GM12864 (cell line): ENCODE results near the gene CABS1.

Source experiments
- DNase-seq: peaks from one replicate; pipeline ENCODE4 v3.0.0-alpha.2; 2011; ENCODE audit warnings: low read depth
- H3K4me3 ChIP-seq: 2 replicates; pipeline ENCODE4 v1.5.1; 2011; ENCODE audit warnings: mild to moderate bottlenecking, low read depth, low read length, control low read depth
- CTCF ChIP-seq: IDR thresholded peaks from 2 replicates; pipeline ENCODE4 v1.5.1; 2011; ENCODE audit warnings: low read depth, mild to moderate bottlenecking, moderate library complexity, low read length, control low read depth, inconsistent platforms; ENCODE audit errors: missing control alignments

Gene CABS1

GRCh38 chr4:70334681-70335080, at the start of gene CABS1:
Gene CABS1, plus strand, starts transcription at chr4:70334981. Its CDS starts 59 bp downstream, at chr4:70335040.
- no peak within 1 kb of the TSS for H3K4me3 ChIP-seq
- no peak for TF ChIP-seq CTCF
- no peak for DNase-seq

DNA sequence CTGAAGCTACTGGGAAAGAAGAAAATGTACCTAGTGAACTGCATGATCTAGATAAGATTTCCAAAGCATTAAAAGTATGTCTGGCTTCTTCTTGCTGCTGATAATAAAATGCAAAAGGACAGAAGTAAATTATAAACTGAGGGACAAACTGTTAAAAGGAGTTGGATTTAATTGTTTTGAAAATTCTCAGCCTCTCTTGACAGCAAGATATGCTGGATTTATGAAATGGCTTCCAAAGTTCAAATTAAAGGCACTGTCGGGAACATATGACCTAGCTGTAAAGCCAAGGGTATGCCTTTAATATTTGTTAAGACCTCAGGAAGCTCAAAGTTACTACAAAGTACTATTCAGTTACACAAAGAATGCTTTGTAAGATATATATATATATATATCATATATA, 46.1 kb upstream of the CABS1 start:
- TF ChIP-seq CTCF = no peak
- no peak for DNase-seq
- no peak overlapping the region for H3K4me3 ChIP-seq

- H3K4me3 ChIP-seq = no peak overlapping the region
- no peak for DNase-seq
- no peak for TF ChIP-seq CTCF
Measured at GRCh38 chr4:70291341-70291740, 43.4 kb upstream of the CABS1 start.

GRCh38 chr4:70297576-70297975, 37.2 kb upstream of the CABS1 start:
- DNase-seq = no peak
- no peak overlapping the region for H3K4me3 ChIP-seq
- no peak for TF ChIP-seq CTCF

DNA sequence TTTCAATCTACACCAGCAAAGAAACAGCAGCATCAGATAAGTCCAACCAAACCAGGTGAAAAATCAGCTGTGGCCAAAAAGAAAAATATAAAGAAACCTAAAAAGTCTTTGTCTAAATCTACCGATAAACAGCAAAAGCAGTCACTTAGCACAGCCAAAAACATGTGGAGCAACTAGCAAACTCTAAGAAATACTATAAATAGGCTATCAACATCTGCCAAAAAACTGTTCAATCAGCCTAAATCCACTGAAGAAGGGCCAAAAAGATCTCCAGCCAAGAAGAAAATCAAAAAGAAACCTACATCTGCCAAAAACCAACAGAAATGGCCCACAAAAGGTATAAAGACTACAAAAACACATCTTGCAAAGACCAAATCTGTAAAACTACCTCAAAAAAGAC, 36.7 kb upstream of the CABS1 start:
- TF ChIP-seq CTCF = no peak
- DNase-seq = no peak

GRCh38 chr4:70299643-70300042, 35.1 kb upstream of the CABS1 start:
- no peak for TF ChIP-seq CTCF
- DNase-seq = no peak
- H3K4me3 ChIP-seq = no peak overlapping the region

More for the DNA sequence above, 36.7 kb upstream of the CABS1 start:
- H3K4me3 ChIP-seq = no peak overlapping the region

- TF ChIP-seq CTCF = no peak
- no peak for DNase-seq
- no peak overlapping the region for H3K4me3 ChIP-seq
Measured at GRCh38 chr4:70300215-70300614, 34.6 kb upstream of the CABS1 start.
